ENCODE data around the gene KREMEN1.
"Not testable (repeated sequence)": the region's sequence is repeated elsewhere in the genome, so short reads cannot be mapped to it uniquely, and the experiment has no call there.

Gene KREMEN1
- 0.12 to 1.8 (median 0.36) reads per million in 4 experiments for total RNA-seq

GRCh38 chr22:29072979-29073617 lies at the start of gene KREMEN1:
Gene KREMEN1, plus strand, starts transcription at chr22:29073035. Its CDS starts 96 bp downstream, at chr22:29073131.
- no peak for DNase-seq

GRCh38 chr22:29023172-29023796 lies 49.6 kb upstream of the KREMEN1 start:
- no peak for DNase-seq

- DNase-seq: no peak
Observed at GRCh38 chr22:29026579-29026978, 46.3 kb upstream of the KREMEN1 start.

GRCh38 chr22:29028468-29028867 lies 44.4 kb upstream of the KREMEN1 start:
- DNase-seq: no peak

GRCh38 chr22:29029202-29030000 lies 43.4 kb upstream of the KREMEN1 start:
- DNase-seq: no peak

- DNase-seq: no peak
Observed at GRCh38 chr22:29030016-29030617, 42.7 kb upstream of the KREMEN1 start.

- DNase-seq: no peak
Observed at GRCh38 chr22:29030618-29031226, 42.1 kb upstream of the KREMEN1 start.

- DNase-seq: no peak
Observed at GRCh38 chr22:29031227-29032011, 41.4 kb upstream of the KREMEN1 start.

GRCh38 chr22:29032014-29032475 lies 40.8 kb upstream of the KREMEN1 start:
- DNase-seq: no peak

- no peak for DNase-seq
Observed at GRCh38 chr22:29032584-29032983, 40.3 kb upstream of the KREMEN1 start.

GRCh38 chr22:29037340-29037932 lies 35.4 kb upstream of the KREMEN1 start:
- no peak for DNase-seq

- no peak for DNase-seq
Observed at GRCh38 chr22:29039148-29039547, 33.7 kb upstream of the KREMEN1 start.

GRCh38 chr22:29039684-29040083 lies 33.2 kb upstream of the KREMEN1 start:
- DNase-seq: not testable (repeated sequence)

- peak; percentile 28 for DNase-seq
Observed at GRCh38 chr22:29040385-29041275, 32.2 kb upstream of the KREMEN1 start.

GRCh38 chr22:29041408-29041807 lies 31.4 kb upstream of the KREMEN1 start:
- DNase-seq: no peak

GRCh38 chr22:29043906-29044575 lies 28.8 kb upstream of the KREMEN1 start:
- DNase-seq: no peak

- DNase-seq: no peak
Observed at GRCh38 chr22:29044657-29045176, 28.1 kb upstream of the KREMEN1 start.

GRCh38 chr22:29048822-29049654 lies 23.8 kb upstream of the KREMEN1 start:
- no peak for DNase-seq

Data from effector CD8-positive, alpha-beta T cell (primary cell).